NCI-H2081 treated with DMSO at 0.1 percent for 48 hours (cell line): ENCODE measurements around the gene CYP24A1.
"Not testable (repeated sequence)": the region's sequence is repeated elsewhere in the genome, so short reads cannot be mapped to it uniquely, and the experiment has no call there.

Experiments used
- DNase-seq: peaks from one replicate; lab custom pipeline; 2025; lab: John Stamatoyannopoulos, UW

Gene CYP24A1

GRCh38 chr20:54133434-54134427 lies 40.1 kb downstream of the CYP24A1 start:
- no peak for DNase-seq

DNA sequence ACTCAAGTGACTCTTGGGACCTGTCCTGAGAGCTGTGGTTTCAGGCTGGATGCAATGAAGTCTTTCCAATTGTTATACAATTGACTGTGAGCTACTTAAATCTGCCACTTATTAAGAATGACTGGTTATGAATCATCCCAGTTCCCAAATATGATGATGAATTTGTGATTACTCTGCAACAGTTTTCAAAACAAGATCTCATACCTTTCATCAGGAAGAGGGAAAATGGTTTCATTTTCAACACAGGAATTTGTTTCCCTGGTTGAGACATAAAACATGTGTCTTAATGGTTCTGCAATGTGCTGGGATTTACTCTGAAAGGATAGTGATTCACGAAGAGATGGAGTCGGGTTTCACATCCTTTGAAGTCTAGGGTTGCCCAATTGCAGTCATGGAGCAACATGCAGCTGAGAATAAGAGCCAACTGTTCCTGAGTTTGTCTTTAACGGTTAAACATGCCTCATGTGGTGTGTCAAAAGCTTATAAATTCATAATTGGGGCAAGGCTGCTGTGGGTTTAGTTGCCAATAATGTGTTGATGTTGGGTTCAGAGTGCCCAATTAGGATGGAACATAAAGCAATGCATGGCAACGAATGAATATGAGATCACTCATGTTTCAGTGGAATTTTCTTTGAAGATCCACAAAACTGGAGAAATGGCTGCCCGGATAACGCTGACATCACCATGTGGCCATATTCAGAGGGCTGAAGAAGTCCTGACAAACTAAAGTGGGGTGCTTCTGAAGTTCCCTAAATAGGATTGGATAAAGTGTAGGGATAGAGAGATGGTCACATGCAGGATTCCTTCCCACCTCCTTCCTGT lies 41.0 kb downstream of the CYP24A1 start:
- no peak for DNase-seq

- no peak for DNase-seq
Measured at GRCh38 chr20:54131675-54132611, 41.8 kb downstream of the CYP24A1 start.

- DNase-seq, result not testable (repeated sequence)
Measured at GRCh38 chr20:54131125-54131524, 42.7 kb downstream of the CYP24A1 start.

DNA sequence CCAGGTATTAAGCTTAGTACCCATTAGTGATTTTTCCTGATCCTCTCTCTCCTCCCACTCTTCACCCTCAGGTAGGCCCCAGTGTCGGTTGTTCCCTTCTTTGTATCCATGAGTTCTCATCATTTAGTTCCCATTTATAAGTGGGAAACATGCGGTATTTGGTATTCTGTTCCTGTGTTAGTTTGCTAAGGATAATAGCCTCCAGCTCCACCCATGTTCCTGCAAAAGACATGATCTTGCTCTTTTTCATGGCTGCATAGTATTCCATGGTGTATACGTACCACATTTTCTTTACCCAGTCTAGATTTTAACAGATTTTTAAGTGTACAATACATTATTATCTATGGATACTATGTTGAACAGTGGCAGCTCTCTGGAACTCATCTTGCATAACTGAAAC lies 44.4 kb downstream of the CYP24A1 start:
- no peak for DNase-seq

DNA sequence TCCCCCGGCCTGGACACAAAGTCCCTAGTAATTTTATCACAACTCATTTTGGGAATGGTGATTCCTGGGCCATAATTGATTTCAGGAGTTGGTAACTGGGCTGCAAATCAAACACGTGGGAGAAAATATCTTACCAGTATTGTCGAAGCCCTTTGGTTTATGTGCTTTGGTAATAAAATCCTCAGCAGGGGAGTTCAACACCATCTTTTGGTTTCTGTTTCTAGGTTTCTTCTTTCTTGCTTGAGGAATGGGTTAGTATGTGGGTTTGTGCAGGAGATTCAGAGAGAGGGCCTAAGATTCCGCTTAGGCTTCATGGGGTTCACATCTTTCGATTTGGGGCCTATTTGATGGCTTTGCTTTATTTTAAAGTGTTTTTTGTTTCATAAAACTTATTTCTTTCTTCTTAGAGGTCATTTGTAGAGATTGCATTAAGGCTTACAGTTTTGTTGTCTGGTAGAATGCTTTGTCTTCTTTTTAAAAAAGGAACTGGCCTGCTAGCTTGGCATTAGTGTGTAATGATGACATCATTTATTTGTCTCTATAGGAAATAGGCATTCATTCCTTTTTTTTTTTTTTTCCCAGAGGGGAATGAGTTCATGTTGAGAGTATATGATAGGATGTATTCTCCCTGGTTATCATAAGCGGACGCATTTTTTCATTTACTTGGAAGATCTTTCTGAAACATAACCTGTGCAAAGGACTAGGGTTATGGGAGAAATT lies 45.8 kb downstream of the CYP24A1 start:
- no peak for DNase-seq

DNA sequence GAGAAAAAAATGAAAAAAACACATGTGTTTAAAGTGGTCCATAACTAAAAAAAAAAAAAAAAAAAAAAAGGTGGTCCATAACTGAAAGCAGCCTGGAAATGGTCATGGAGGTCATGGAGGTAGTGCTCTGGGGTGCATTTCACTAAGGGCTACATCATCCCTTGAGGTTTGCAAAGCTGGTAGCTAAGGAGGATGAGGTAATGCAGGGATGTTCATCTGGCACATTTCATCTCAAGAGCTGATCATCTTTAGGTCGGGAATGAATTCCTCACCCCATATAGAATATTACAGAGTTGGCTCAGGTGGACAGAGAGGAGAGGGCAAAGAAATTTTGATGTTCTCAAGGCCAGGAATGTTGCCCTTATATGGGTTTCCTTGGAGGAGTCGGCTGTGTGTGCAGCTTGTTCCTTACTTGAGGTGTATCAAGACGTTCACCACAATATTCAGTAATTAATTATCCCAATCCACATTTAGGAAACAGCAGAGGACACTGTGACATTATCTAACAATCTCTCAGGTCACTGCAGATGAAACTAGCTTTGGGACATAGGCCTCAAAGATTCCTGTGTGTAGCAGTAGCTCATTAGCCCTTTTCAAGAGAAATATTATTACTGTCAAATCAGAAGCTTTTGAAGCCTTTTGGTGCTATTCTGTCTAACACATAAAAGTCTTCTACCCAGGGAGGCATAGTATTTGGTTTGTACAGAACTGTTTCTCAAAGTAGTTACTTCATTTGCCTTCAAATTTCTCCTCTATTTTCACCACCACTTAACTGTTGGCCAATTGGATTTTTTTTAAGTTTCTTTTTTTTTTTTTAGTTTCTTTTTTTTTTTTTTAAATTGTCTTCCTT lies 46.8 kb downstream of the CYP24A1 start:
- no peak for DNase-seq

GRCh38 chr20:54126328-54126727 lies 47.5 kb downstream of the CYP24A1 start:
- not testable (repeated sequence) for DNase-seq

- no peak for DNase-seq
Measured at GRCh38 chr20:54123587-54124180, 50.1 kb downstream of the CYP24A1 start.

DNA sequence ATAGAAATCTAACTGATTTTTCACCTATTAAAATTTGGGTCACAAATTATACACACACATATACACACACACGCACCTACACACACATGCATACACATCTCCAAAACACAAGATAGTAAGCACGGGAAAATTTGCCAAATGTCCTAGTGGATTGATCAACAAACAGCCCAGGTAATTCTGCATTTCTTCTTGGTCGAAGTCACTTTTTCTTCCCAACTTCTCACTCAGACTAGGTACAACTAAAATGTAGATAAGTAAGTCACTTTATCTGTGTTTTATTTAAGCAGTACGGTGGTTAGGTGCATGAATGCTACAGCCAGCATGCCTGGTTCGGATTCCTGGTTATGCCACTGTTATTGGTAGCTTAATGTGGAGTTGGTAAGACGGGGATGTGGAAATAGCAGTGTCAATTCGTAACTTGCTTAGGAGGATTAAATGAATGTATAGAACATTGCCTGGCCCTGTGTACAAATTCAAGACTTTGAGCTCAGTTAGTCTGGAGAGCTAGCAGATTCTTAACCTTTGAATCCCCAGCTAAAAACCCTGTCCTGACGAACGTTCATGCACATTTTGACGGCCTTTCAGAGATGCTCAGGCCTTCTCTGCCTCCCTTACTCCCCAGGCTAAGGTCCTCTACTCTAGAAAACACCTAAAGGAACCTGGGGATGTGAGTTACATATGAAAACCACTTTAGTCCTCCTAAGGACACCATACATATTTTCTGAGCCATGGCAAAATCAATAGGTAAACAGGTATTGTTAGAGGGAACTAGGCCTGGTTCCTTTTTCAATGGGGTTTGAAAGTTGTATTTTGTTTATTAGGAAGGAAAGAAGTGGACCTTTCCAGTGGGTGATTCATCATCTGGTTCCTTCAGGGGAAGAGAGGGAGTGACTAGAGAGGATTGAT lies 50.9 kb downstream of the CYP24A1 start:
- DNase-seq, result no peak

- no peak for DNase-seq
Measured at GRCh38 chr20:54122189-54122588, 51.6 kb downstream of the CYP24A1 start.

GRCh38 chr20:54119744-54120143 lies 54.0 kb downstream of the CYP24A1 start:
- DNase-seq, result no peak

DNA sequence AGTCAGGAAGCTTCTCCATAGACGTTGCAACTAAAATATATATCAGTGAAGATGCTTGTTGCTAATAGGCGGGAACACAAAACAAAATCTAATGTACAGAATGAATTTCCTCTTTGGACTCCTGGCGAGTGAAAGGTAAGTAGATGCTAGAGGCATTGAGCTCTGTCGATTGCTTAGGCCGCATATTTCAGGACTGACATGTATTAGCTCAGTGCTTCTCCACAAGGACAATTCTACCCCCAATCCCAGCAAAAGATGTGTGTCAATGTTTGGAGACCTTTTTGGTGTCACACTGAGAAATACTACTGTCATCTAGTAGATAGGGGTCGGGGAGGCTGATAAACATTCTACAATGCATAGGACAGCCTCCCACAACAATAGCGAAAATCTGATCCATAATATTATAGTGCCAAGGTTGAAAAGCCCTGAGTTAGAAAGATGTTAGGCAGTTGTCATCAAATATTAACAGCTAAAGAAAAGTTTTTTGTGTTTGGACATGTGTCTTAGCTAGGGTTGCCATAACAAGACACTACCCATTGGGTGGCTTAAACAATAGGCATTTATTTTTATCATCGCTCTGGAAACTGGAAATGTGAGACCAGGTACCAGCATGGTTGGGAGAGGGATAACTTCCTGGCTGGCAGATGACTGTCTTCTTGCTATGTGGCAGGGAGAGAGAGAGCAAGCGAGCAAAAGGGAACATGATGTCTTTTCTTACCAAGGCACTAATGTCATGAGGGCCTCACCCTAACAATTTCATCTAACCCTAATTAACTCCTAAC lies 55.4 kb downstream of the CYP24A1 start:
- DNase-seq, result no peak

DNA sequence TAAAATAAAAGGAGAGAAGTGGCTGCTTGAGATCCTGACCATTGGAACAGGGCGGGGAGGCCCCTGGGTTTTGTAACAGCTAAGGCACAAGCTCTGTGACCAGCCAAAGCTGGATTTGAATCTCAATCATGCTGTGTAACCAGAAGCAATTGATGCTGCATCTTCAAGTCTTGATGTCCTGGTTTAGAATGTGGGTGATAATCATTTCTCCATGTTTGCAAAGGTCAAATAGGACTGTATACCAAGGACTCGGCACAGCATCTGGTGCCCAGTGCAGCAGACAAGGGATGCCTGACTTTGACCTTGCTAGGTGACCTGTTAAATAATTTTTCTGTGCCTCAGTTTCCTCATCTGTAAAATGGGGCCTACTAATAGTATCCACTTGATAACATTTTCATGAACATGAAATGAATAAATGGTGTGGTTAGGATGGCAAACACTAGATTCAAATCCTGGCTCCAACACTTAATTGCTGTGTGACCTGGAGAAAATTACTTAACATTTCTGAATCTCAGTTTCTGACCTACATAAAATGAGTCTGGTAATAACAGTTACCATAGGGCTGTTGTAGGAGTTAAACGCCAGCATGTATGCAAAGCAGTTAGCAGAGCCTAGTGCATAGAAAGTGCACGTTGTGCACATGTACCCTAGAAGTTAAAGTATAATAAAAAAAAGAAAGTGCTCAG lies 57.1 kb downstream of the CYP24A1 start:
- no peak for DNase-seq

DNA sequence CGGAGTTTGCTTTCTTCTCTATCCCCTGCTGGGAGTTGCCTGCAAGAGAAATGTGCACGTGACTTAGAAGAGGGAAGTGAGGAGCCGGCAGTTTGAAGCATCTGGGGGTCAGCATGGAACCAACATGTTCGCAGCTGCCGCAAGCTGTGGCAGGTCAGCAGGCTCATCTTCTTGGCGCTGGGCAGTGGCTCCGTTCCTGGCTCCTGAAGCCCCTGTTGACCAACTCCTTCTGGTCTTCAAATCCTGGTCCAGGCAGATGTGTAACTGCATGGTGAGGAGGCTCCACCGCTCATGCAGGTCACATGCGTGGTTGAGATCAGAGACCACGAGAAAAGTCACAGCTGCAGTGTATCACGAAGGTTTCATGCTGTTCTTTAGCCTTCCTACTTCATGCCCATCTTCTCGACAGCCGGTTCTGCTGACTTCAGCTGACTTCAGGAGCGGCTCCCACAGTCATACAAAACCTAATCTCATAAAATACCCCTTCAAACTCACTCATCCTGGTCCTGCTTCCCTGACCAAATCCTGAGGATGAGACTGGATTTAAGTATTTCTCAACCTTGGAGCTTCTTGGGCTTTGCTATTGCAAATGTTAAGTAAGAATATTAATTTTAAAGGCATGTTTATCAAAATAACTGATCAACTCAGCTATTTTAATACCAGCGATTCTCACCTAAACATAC lies 58.5 kb downstream of the CYP24A1 start:
- DNase-seq, result no peak

DNA sequence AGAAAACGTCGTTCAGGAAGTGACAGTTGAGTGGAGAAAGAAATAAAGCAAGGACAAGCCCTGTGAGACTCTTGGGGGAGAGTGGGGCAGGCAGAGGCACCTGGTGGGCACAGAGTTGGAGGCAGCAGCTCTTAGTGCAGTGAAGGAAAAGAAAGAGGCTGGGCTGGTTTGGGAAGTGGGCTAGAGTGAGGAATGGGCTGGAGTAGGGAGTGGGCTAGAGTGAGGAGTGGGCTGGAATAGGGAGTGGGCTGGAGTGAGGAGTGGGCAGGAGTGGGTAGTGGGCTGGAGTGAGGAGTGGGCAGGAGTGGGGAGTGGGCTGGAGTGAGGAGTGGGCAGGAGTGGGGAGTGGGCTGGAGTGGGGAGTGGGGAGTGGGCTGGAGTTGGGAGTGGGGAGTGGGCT lies 59.7 kb downstream of the CYP24A1 start:
- DNase-seq, result no peak

DNA sequence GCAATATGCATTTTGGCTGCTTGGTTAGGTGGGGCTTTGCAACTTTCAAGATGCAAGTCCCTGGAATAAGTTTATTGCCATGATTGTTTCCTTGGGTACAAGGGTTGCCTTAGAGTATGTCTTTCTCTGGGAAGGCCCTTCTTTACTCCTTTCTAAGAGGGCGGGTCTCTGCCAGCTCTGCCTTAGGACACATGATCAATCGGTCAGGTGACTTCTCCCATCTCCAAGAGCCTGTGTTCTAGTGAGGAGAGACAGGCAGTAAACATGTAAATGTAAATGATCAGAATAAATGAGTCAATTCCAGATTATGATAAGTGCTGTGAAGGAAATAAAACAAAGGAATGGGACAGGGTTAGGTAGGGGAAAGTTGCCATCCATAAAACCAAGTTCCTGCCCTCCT lies 60.2 kb downstream of the CYP24A1 start:
- DNase-seq, result no peak
